NCI-H82 (cell line): ENCODE data around the gene ATP5ME.
"Not testable (repeated sequence)": the region's sequence is repeated elsewhere in the genome, so short reads cannot be mapped to it uniquely, and the experiment has no call there.

Experiments
- DNase-seq: peaks from one replicate; lab custom pipeline; 2025; lab: John Stamatoyannopoulos, UW

Gene ATP5ME

DNA sequence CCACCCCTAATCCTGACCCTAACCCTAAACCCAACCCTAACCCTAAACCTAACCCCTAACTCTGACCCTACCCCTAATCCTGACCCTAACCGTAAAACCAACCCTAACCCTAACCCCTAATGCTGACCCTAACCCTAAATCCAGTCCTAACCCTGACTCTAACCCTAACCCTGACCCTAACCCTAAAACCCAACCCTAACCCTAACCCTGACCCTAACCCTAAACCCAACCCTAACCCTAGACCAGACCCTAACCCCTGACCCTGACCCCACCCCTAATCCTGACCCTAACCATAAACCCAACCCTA, 30.8 kb upstream of the ATP5ME start:
- DNase-seq, result no peak

DNA sequence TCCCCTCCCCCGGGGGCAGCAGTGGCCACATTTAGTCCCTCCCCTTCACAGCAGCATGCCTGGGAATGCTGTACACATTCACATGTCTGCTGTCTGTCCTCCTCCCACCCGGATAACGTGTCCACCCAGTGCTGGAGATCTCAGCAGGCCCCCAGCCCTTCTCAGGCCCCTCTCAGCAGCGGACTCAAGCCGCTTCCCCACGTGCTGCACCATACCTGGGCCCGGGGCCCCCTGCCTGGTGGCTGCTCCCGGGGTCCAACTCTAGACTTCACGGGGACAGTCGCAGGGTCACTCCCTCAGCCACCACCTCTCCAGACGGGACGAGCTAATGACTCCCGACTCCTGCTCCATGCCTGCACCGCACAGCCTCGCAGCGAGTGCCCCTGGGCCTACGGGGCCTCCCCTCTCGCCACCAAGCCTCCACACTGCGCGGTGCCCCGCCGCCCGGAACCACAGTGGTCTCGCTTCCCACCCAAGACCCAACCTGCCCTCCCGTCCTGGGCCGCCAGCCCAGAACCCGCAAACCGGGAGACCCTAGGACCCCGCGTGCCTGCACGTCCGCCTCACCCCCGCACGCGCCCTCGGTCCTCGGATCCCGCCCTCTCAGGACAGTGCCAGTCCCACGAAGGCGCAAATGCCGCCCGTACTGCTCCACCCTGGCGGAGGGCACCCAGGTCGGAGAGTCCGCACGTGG, 30.3 kb upstream of the ATP5ME start:
- DNase-seq, result no peak

DNA sequence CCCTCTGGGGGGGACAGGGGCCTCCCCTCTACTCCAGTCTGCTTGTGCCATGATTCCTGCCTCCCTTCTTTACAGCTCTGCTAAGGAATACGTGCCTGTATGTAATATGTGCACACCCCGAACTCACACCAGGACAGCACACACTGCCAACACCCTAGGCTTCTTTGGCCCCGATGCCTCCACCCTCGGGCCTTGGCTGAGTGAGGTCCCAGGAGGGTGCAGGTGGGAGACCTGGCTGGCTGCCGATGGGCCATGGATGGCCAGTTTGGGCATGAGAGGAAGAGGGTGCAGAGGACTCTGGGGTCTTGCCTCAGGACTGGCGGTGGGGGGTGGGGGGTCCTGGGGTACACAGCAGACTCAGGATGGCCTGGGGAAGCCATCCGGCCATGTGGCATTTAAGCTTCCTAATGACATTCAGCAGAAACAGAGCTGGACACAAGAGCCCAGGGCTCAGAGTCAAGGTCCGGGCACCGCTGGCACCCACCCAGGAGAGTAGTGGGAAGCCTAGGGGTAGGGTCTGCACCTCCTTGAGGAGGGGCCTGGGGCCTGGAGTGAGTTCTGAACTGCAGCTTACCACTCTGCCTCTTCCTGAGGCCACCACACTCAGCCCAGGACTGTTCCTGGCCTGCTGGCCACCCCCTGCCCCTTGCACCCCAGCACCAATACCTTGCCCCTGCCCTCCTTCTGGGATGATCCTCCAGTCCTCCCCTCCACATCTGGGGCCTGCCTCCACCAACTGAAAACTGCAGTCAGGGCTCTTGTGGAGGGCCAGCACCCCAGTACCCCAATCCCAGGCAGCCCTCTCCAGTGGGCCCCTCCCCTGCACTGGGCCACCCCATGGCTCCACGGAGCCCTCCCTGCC, 29.5 kb upstream of the ATP5ME start:
- DNase-seq, result no peak

DNA sequence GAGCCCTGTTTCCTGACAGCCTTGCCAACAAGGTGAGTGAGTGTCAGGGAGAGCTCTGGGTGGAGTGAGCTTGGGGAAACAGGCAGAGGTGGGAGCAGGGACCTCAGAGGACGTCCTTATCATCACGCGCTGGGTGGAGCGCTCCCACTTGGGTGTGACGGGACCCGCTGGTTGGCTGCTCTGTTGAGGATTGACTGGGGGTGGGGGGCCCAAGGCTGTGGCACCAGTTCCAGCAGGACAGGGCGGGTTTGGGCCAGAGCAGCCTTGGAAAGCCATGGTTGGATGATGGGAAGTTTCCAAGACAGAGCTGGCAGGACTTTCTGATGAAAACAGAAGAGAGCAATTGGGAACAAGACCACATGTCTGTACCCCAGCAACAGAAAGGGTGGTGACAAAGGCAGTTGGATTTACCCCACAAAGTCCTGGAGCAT, 28.6 kb upstream of the ATP5ME start:
- DNase-seq, result no peak

DNA sequence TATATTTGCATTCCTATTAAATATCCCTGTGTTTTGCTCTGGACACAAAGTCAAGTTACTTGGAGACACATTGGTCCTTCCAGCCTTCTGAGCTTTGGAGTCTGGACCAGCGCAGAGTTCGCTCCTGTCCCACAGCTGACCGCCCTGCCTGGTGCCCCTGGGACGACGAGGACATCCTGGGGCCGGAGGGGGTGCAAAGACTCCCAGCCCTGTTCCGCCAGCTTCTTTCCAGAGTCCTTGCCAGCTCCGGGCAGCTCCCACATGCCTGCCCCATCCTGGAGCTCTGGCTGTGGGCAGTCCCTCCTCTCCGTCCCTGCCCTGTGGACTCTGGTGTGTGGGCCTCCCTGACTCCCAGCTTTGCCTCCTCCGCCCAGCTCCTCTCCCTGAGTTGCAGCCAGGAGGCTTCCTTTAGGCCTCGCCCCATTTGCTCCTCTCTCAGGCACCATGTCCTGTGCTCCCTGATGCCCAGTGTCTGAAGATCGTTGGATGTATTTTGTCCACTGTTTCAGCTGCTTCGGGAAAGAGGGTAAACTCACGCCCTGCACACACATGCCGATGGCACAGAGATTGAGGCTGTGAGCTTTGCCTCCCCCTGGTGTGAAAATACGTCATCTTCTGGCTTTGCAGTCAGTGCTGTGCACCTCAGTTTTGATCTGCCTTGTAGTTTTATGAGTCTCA, 26.6 kb upstream of the ATP5ME start:
- peak; percentile 13 for DNase-seq

DNA sequence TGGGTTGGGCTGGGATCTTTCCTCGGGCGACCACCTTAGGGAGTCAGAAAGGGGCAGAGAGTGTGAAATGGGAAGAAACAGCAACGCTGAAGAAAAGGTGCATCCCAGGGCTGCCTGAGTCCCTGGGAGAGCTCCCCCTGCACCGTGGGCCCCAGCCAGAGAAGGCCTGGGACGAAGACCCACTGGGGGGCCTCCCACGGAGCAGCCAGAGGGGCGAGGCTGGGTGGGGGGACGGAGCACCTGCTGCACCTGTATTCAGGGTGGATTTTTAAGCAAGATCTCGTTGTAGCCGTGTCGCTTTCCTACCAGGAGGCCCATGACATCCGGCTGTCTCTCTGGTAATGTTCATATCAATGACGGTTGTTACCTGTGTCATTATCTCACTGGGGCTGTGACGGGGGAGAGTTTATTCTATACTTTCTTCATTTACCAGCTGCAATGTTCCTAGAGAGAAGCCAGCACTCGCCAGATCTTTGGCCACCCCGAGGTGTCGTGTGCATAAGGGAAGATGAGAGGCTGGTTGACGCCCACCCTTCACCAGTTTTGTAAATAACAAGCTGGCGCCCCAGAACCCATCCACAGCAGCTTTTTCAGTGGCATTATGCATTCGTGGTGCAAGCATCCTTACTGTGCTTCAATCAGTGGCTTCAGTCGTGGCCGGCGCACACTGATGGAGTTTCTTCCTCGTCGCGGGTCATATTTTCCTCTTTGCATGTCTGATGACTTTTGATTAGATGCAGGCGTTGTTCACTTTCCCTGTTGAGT, 25.9 kb upstream of the ATP5ME start:
- DNase-seq, result no peak

DNA sequence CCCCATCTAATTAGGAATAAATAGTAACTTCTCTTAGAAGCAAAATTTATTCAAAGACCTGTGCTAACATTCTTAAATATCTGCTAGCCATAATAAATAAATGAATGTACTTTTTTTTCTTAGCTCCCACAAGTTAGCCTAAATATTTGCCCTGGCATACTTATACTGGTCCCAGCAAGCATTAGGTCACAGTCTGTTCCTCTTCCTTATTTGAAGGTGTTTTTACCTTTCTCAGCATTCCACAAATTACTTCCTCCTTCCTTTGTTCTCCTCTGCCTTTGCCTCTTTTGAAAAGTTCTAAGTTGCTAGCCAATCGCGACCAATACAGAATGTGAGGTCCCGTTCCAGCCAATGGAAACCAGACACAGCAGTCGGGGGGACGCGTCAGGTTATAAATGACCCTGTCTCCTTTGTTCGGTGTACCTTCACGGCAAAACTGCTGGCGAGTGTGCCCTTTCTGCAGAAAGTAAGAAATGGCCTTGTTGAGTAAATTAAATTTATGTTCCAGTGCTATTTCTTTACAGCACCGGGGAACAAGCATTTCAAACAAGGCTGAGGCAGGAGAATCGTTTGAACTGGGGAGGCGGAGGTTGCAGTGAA, 20.4 kb upstream of the ATP5ME start:
- DNase-seq, result not testable (repeated sequence)

DNA sequence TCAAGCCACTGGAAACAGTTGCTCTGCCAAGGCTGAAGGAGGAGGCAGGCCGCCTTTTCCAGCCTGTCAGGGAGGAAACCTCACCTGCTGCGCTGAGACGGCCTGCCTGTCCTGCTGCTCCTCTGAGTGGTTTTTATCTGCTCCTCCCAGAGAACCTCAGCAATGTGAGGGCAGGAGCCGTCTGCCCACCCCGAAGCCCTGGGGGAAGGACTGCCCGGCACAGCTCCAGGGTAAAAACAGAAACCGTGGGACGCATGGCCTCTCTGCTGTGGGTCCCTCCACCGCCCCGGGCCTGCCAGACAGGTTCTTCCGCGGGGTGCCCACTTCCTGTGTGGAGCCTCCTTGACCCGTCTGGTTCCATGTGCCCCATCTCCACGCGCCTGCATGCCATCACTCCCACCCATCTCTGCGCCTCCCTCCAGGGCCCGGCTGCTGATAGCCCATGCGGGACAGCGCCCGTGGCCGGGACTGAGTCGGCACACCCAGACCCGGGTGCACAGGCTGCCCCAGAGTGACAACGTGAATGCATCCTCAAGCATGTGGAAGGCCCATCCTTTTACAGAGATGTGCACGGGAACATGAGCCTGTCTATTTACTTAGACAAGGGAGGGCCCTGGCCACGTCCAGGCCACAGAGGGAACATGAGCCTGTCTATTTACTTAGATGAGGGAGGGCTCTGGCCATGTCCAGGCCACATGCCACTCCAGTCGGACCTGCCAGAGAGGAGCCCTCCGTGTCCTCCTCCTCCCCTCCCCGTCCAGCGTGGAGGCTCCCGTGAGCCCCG, 18.9 kb upstream of the ATP5ME start:
- DNase-seq, result no peak

DNA sequence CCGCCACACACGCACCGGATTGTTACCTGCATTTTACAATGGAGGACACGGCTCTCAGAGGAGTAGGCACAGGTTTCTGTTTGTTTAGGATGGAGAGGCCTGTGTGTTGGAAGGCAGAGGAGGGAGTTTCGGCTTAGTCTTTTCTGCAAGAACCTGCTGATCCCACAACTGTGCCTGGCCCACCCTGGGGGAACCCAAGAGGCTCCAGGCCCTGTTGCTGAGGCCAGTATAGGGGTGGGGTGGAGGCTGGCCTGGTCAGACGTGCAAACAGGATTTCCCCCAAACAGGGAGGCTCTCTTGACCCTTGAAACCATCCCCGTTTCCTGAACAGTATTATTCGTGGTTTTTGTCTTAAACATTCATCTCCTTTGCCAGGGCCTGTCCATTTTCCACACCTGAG, 15.6 kb upstream of the ATP5ME start:
- DNase-seq, result no peak

DNA sequence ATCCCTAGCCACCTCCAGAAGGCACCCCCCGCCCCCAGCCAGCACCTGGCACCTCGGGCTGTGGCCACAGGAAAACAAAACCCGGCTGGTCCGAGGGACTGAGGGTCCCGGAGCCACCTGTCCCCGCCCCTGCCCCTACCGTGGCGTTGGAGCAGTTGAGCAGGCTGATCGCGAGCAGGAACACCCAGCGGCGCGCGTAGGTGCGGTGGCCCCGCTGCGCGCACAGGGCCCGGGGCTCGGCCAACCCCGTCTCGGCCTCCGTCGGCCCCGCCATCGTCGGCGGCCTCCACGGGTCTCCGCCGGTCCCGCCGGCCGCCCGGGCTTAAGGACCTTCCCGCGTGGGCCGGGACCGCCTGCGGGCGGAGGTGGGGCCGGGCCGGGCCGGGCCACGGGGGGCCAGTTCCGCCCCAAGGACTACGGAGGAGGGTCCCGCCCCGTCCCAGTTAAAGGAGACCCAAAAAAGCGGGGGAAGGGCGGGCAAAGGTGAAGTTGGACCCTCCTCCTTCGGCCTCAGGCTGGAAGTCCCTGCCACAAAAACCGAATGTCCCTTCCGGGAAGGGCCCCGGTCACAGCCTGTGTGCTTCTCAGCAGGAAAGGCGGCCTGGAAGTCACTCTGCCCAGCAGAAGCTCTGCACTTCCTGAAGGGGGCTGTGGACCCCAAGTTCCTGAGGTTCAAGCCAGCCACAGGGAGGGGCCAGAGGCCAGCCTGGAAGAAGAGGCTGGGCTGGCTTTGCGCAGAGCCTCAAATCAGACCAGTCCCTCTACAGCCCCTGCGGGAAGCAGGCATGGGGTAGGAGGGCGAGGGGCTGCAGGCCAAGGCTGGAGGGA, 15.0 kb upstream of the ATP5ME start, which contains the start of gene SLC49A3:
TSS of gene SLC49A3 (minus strand) at position 298 of the 828 bp plus-strand sequence. CDS start at position 274, 24 bp downstream.
- DNase-seq, result no peak

DNA sequence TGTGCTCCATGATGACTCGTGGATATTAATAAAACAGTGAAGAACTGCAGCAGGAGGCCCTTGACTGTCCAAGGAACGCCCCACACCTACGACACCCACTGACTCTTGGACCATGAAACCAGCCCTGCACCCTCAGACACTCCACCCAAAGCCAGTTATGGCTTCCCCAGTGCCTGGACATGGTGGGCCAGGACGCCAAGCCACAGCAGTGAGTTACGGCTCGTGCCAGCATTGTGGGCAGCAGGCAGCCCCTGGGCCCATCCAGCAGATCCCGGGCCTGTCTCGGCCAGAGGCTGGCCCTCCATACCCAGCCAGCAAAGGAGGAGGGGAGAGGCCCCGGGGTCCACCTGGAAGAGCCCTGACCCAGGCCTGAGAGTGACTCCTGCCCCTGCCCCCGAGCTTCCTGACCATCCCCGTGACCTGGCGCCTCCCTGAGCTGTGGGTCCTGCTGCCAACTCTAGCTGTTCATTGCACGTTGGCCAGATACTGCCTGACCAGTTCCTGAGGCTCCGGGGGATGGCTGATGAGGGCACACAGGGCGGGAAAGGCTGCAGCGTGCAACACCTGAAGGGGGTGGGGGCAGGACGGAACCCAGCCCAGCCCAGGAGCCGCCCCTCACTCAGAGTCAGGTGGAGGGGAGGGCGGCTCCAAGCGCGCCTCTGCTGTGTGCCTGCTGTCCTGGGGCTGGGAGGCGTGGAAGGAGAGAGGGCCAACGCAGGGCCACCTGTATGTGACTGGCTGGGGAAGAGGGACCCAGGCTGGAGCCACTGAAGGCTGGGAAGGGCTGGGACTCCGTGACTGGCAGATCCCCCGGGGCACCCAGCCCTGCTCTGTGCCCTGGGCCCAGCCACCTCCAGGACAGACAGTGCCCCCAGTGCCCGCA, 14.1 kb upstream of the ATP5ME start:
- no peak for DNase-seq

DNA sequence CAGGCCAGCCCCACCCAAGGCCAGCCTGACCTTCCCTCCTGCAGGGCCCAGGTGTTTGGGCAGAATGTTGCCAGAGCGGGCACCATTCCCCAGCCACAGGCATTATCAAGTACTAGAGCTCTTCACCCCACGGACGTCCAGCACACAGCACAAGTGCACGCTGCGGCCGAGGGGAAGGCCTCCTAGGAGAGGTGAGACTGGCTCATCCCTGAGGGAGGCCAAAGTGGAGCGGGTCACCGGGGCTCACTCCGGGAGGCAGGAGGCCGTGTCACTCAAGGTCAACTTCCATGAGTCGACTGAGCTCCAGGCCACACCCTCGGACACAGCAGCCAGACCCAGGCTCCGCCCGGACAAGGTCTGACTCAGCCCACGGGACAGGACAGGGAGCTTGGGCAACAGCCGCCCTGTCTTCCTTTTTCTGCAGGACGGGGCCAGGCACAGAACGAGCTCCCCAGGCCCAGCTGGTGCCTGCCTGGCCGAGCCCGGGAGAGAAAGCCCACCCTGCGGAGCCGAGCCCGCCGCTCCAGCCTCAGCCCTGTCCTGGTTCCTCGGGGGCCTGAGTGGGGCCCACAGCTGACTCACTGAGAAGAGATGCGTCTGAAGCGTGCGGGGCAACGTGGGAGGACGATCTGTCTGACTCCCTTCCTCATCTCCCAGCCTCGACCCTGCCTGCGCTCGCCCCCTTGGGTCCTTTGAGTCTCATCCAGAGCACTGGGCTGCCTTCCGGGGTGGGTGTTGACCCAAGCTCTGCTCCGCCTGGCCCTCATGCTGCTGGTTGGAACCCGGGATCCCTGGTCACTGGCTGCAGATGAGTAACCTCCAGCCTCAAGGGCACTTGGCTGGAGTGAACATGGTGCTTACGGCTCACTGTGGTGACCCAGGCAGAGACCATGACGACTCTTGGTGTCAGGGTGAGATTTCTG, 13.2 kb upstream of the ATP5ME start:
- no peak for DNase-seq

DNA sequence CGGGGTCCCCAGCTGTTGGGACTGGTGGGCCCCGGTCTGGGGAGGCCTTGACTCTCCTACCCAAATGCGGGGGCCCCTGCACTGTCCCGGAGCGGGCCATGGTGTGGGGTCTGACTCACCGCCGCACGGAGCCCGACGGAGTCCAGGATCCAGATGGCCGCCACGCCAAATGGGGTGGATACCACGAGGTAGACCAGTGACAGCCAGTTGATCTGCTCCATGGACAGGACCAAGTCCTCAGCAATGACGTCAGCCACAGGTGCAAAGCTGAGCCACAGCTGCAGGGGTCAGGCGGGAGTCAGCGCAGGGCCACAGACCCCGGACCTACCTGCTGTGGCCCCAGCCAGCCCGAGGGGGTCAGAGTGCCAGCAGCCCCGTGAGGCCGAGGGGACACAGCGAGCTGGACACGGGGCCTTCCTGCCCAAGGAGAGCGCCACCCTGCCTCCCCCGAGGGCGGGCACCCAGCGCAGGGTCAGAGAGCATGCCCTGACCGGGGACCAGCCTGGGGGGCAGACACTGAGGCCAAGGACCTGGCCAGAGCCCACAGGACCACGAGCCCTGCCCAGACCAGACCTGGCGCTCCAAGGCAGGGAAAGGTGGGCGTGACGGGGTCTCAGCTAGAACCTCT, 12.5 kb upstream of the ATP5ME start:
- no peak for DNase-seq

DNA sequence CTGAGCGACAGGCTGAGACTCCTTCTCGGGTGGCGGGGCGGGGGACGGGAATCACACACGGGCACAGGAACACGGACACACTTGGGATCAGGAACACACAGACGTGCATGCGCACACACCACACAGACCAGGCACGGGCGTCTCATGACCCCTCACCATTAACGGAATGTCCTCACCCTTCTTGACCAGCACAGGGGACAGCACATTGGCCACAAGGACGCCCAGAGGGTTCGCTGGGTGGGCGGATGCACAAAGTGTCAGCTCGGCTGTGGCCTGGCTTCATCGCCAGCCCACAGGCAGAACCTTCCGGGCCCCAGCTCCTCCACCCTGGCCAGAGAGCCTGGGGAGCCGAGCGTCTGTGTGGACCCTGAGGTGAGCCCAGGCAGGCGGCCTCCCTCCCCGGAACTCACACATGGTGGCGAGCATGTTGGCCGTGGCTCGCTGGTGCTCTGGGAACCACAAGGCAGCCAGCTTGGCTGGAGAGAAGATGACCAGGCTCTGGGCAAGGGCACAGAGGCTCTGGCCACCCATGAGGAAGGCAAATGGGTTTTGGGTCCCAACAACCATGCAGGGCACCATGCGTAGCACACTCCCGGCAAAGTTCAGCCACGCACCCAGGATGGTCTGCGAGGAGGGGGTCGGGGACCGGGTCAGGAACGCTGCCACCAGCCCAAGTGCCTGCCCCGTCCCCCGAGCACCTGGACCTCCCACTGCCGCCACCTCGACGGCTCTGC, 11.8 kb upstream of the ATP5ME start:
- no peak for DNase-seq

DNA sequence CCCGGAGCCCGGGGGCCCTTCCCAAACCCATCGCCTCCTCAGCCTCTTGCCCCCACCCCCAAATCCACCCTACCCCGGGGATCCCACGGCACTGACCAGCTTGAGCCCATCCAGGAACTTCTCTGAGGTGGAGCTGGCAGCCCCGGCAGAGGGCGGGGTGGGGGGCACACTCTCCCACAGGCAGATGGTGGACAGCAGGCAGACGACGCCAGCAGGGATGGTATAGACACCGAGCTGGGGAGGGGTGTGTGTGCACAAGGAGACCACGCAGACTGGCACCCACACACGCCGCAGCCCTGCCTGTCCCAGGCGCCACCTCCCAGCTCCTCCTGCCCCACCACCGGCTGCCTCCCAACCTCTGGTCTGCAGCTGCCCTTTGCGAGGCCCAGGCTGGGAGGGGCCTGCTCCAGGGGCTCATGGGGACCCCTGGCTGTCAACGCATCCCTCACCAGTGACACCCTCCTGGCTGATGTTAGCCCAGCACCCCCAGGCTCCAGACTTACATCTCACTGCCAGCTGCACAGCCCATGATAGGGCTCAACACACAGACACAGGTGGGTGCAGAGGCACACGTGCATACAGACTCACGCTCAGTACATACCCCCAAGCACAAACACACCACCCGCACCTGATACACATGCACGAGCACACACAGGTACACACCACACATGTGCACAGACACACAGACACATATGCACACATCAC, 10.7 kb upstream of the ATP5ME start:
- DNase-seq, result no peak

DNA sequence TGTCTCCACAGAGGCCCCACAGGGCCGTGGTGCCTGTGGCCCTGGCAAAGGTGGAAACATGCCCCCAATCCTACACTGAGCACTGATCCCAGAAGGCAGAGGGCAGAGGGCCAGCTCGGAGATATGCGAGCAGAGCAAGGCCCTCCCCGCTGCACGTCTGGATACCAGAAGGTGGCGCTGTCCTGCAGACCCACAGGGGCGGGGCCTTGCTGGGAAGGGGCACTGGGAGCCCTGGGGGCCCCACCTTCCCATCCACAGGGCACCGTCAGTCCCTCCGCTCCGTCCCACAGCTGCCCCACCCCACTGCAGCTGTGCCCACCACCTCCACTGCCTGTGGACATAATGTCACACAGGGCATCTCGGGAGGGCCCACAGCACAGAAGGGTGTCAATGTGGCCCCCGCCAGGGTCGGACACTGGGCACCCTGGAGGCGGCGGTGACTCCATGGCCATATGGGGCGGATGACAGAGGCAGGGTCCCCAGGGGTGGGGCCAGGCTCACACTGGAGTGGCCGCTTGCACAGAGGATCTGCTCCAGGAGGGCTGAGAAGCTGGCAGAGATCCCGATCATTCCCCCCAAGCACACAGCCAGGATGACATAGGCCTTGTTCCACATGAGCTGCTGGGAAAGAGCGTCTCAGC, 10.0 kb upstream of the ATP5ME start:
- DNase-seq, result peak; percentile 81
